Heart right ventricle (tissue), 16 donors: ENCODE measurements around the gene ZNF232. TPM values are rescaled to one million over a fixed set of nuclear protein-coding genes. Genes with fewer than 3 reads are reported as not detected.
"Not testable (repeated sequence)": the region's sequence is repeated elsewhere in the genome, so short reads cannot be mapped to it uniquely, and the experiment has no call there.

ENCODE experiments used
- ATAC-seq, 8 donors: fragments of 200-7000 bp; cut with Tn5 transposase; one replicate each; pipeline ENCODE4 v1.9.1; 2020; ENCODE audit warnings: mild to moderate bottlenecking in 8 of 8, moderate library complexity in 8 of 8, moderate number of reproducible peaks in 1 of 8
- DNase-seq, 2 donors: peaks; one replicate each; pipeline ENCODE4 v3.0.0-alpha.2; 2020
- H3K27ac ChIP-seq, 10 donors: fragments of 200-600 bp; sonication (generic) in 2 of 10; one replicate each; pipeline versions ENCODE4 v1.5.0 to v1.8.0; 2020 to 2022; ENCODE audit warnings: mild to moderate bottlenecking in 3 of 10
- H3K27me3 ChIP-seq, 7 donors: fragments of 200-600 bp; one replicate each; pipeline ENCODE4 v1.8.0; 2021 to 2022; ENCODE audit warnings: mild to moderate bottlenecking in 2 of 7
- H3K36me3 ChIP-seq, 9 donors: fragments of 200-600 bp; sonication (generic) in 1 of 9; one replicate each; pipeline versions ENCODE4 v1.5.0 to v1.8.0; 2020 to 2022; ENCODE audit warnings: mild to moderate bottlenecking in 2 of 9
- H3K4me1 ChIP-seq, 9 donors: fragments of 200-600 bp; sonication (generic) in 1 of 9; one replicate each; pipeline versions ENCODE4 v1.5.0 to v1.8.0; 2020 to 2022; ENCODE audit warnings: mild to moderate bottlenecking in 4 of 9
- H3K4me3 ChIP-seq, 10 donors: fragments of 200-600 bp; sonication (generic) in 2 of 10; one replicate each; pipeline versions ENCODE4 v1.5.0 to v1.8.0; 2020 to 2022; ENCODE audit warnings: mild to moderate bottlenecking in 7 of 10, moderate library complexity in 2 of 10
- H3K9me3 ChIP-seq, 11 donors: fragments of 200-600 bp in 10 of 11; sonication (generic) in 2 of 11; one replicate each; pipeline versions ENCODE4 v1.5.0 to v1.8.0; 2013 to 2022; ENCODE audit warnings: mild to moderate bottlenecking in 2 of 11, control low read depth in 1 of 11, moderate library complexity in 1 of 11
- WGBS, 2 donors: extraction: QIAGEN DNeasy Blood & Tissue Kit; methylation state at CpG; one replicate each; pipeline ENCODE4 v1.1.7; 2013; ENCODE audit warnings: inconsistent platforms in 1 of 2; 5-methylcytosine and 5-hydroxymethylcytosine counted together
- intact Hi-C, 10 donors: fragments of 100-400 bp; cut with DNase I; formaldehyde crosslinking; loops; one replicate each; pipeline versions ENCODE4 v1.11.1 to v1.14.2; 2022
- polyA plus RNA-seq, 2 donors: library from polyadenylated mRNA; stranded (reverse); fragments of 200-250 nt; gene quantifications; one replicate each; pipeline ENCODE4 v1.2.3, GENCODE V29; 2013
- total RNA-seq, 10 donors: library from RNA; stranded (reverse); fragmentation: NEBNext Ultra II Directional in 3 of 10; extraction: Animal tissue kit (Norgen Biotek cat#: 25700) in 3 of 10; gene quantifications; one replicate each; pipeline versions ENCODE4 v1.2.1 to v1.2.4, GENCODE V29; 2021 to 2023
- TF ChIP-seq, protein P1 (sequence below), 9 donors: fragments of 200-600 bp; sonication (generic) in 2 of 9; IDR thresholded peaks; one replicate each; pipeline versions ENCODE4 v1.5.0 to v1.8.0; 2021 to 2022; ENCODE audit warnings: antibody characterized with exemption in 9 of 9, mild to moderate bottlenecking in 5 of 9, moderate library complexity in 1 of 9
- donor health status: Arrhythmogenic right ventricular cardiomyopathy.
- donor health status: ischemic (EF 13 %, LVEDD 7.1; RV severe dilation, severe dysfunction).
- donor health status: healthy with polysubstance abuse.
- donor health status: DM: no; HTN: yes; CAD: no.
- donor health status: DM: no; HTN: no; CAD: no.
- donor health status: ischemic (EF 25% LVEDD 6.9; RV normal size, moderate dysfunction).
- donor health status: ischemic (EF 25% LVEDD 5.7; RV mildly dilated, moderate dysfunction).
- donor health status: healthy.
- donor health status: DM: yes; HTN: yes; CAD: no.
- donor health status: Ischemic cardiomyopathy.
- donor health status: ischemic (EF 35%, LVEDD 5.7; RV mildly dilated, moderate dysfunction).
- donor health status: nonischemic (EF 11% LVEDD 7.7; RV severe dilation, severe dysfunction).
- donor health status: DM: yes; HTN: yes; CAD: no.
- donor health status: PGD.
- donor health status: ischemic (EF 29% LVEDD 5.4; RV normal size, mild dysfunction).
- donor health status: nonischemic (EF 23%, LVEDD 6.1; RV moderate dilation, normal function).

The ZNF232 gene
- total and polyA plus RNA-seq, 12 donors = 2.1 to 5.8 (median 4.2) TPM

DNA sequence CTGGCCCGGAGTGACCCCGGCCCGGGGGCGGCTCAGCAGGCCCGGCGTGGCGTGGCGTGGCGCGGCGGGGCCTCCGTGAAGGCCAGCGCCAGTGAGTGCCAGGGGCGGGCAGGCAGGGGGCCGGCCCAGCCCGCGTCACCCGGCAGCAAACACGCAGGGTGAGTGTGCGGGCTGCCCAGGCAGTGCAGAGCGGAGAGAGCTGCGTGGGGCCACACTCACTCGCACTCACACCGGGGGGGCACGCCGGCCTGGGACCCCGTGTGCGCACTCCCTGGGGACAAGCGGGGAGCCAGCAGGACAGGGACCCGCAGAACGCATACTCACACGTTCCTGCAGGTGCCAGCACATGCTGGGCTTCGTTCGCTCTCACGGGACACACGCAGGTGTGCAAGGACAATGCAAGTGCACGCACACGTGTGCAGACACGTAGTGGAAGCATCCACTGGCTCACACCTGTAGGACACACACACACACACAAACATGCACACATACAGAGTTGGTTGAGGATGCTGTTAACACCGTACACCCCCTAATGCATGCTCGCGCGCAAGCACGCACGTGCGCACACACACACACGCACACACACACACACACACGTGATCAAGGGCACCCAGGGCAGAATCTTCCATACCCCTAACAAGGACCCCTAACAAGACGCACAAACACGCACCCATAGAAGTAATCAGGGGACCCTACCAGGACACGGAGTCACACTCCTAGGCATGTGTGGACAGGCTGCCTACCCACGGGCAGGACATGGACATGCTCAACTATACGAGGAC is 11.9 kb upstream of the ZNF232 start:
- intact Hi-C loops = no loop called here
- Histone ChIP-seq H3K27me3 (peaks cover 0 to 53% (median 16%) of the 10 kb centered on the region in 7 donors), H3K36me3 (peaks cover 0 to 12% (median 0%) of the 10 kb centered on the region in 9 donors), H3K4me1 (peaks cover 0 to 11% (median 9%) of the 10 kb centered on the region in 9 donors), H3K4me3 (peak overlapping the region in 9 of 10 donors; percentile 28 to 56 (median 52)), H3K27ac (no peak overlapping the region), H3K9me3 (peaks cover 0 to 3% (median 0%) of the 10 kb centered on the region in 11 donors)
- peak in 1 of 2 donors; percentile 3 for DNase-seq
- TF ChIP-seq, protein P1, sequence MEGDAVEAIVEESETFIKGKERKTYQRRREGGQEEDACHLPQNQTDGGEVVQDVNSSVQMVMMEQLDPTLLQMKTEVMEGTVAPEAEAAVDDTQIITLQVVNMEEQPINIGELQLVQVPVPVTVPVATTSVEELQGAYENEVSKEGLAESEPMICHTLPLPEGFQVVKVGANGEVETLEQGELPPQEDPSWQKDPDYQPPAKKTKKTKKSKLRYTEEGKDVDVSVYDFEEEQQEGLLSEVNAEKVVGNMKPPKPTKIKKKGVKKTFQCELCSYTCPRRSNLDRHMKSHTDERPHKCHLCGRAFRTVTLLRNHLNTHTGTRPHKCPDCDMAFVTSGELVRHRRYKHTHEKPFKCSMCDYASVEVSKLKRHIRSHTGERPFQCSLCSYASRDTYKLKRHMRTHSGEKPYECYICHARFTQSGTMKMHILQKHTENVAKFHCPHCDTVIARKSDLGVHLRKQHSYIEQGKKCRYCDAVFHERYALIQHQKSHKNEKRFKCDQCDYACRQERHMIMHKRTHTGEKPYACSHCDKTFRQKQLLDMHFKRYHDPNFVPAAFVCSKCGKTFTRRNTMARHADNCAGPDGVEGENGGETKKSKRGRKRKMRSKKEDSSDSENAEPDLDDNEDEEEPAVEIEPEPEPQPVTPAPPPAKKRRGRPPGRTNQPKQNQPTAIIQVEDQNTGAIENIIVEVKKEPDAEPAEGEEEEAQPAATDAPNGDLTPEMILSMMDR (IDR thresholded peaks at IDR 0.05) = no peak
- 49% methylated on average over 52 to 53 of the region's 53 CpGs for WGBS, 2 donors
- ATAC-seq = peak in 6 of 8 donors; percentile 11 to 68 (median 31)

DNA sequence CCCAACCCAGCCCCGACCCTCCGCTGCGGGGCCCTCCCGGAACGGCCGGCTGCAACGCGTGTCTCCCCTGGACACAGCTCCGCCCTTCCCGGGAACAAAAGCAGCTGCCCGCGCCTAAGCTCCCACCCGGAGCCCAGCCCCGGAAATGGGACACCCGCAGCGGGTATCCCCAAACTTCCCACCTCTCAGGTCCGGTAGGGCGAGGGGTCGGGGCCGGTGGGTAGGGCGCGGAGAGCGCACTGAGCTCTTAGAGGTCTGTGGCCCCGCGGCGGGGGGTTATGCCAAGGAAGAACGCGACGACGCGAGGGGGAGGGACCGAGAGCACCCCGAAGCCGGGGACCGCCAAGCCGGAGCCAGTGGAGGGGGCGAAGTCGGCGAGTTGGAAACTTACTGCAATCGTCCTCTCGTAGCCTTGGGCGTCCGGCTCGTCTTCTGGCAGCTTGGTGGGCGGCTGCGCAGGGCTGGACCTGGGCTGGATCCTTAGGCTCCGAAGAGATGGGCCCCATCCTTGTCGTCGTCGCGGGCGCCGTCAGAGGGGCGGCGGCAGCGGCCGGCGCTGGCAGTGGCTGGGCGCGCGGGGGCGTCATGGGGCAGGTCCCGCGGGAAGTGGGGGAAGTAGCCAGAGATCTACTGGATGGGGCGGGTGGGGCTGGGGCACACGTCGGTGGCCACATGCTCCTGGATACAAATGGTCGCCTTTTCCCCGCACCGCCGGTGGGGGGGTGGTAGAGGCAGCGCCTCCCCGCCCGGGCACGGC is 11.1 kb upstream of the ZNF232 start:
- H3K4me1 ChIP-seq = peaks cover 0 to 11% (median 9%) of the 10 kb centered on the region in 9 donors
- DNase-seq (no peak), ATAC-seq (peak; percentile 46 to 79 (median 62))
- peak overlapping the region in 2 of 10 donors; percentile 39 to 44 for H3K27ac ChIP-seq
- 1 to 3% methylated on average over 72 to 75 of the region's 75 CpGs for WGBS, 2 donors
- H3K27me3 ChIP-seq = peaks cover 0 to 54% (median 21%) of the 10 kb centered on the region in 7 donors
- TF ChIP-seq, protein P1 (IDR thresholded peaks at IDR 0.05) = no peak
- H3K36me3 ChIP-seq = peaks cover 0 to 17% (median 0%) of the 10 kb centered on the region in 9 donors
- peak overlapping the region in 9 of 10 donors; percentile 28 to 56 (median 52) for H3K4me3 ChIP-seq
- intact Hi-C loops = no loop called here
- peaks cover 0 to 8% (median 0%) of the 10 kb centered on the region in 11 donors for H3K9me3 ChIP-seq

DNA sequence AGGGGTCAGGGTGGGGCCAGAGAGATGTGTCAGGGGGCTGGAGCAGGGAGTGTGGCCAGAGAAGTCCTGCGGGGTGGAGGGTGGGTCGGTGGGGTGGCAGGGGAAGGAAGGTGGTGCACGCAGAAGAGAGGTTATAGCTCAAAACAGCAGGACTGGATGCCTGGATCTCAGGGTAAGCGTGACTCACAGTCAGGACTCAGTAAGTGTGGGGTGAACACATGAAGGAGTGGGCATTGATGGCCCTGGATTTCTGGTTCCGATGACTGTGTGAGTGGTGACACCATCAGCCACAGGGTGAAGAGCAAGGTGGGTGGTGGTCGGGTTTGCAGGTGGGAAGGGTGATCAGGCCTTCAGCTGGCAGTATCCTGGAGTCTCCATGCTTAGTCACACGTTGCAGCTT is 10.4 kb upstream of the ZNF232 start:
- H3K9me3 ChIP-seq, DNase-seq, intact Hi-C loops, ATAC-seq: not testable (repeated sequence)
- Histone ChIP-seq H3K27ac (peak overlapping the region in 1 of 10 donors; percentile 44), H3K4me3 (peak overlapping the region in 7 of 10 donors; percentile 45 to 56 (median 52)), H3K27me3 (peaks cover 0 to 54% (median 26%) of the 10 kb centered on the region in 7 donors), H3K36me3 (peaks cover 0 to 17% (median 0%) of the 10 kb centered on the region in 9 donors), H3K4me1 (peaks cover 0 to 12% (median 9%) of the 10 kb centered on the region in 9 donors)
- 74 to 76% methylated on average over 7 of the region's 7 CpGs for WGBS, 2 donors

DNA sequence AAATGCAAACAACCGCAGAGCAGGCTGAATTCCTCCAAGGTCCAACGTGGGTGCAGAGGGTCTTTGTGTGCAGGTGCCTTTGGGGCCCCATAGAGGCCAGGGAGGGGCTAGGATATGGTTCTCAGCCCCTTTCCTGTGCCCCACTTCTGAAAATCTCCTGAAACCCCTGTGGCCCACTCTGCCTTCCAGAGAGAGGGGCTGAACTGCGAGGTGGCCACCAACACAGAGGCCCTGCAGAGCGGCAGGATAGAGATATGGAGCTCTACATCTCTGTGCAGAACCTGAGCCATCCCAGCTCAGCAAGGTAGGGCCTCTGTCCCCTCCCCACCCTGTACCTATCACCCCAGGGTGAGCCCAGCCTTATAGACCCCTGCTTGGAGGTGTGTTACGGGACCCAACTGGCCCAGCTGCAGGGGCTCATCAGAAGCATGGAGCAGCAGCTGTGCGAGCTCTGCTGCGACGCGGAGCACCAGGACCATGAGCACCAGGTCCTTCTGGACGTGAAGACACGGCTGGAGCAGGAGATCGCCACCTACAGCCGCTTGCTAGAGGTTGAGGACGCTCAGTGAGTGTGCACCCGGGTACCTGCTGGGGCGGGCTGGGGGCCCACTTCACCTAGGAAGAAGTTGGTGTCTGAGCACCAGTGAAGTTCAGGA is 9.6 kb upstream of the ZNF232 start:
- DNase-seq = no peak
- Histone ChIP-seq H3K27ac (no peak overlapping the region), H3K36me3 (peaks cover 0 to 17% (median 0%) of the 10 kb centered on the region in 9 donors), H3K27me3 (peaks cover 0 to 60% (median 33%) of the 10 kb centered on the region in 7 donors), H3K4me3 (no peak overlapping the region), H3K9me3 (peaks cover 0 to 8% (median 0%) of the 10 kb centered on the region in 11 donors), H3K4me1 (peaks cover 0 to 18% (median 9%) of the 10 kb centered on the region in 9 donors)
- intact Hi-C loops = no loop called here
- ATAC-seq = no peak
- TF ChIP-seq, protein P1 (IDR thresholded peaks at IDR 0.05) = no peak
- 92% methylated on average over 16 of the region's 16 CpGs for WGBS, 2 donors

GRCh38 chr17:5120436-5121185 is 8.9 kb upstream of the ZNF232 start:
- Histone ChIP-seq H3K36me3 (peaks cover 0 to 17% (median 0%) of the 10 kb centered on the region in 9 donors), H3K27me3 (peaks cover 0 to 67% (median 40%) of the 10 kb centered on the region in 7 donors), H3K4me1 (peaks cover 0 to 18% (median 9%) of the 10 kb centered on the region in 9 donors)
- H3K27ac ChIP-seq, DNase-seq, ATAC-seq, intact Hi-C loops, H3K9me3 ChIP-seq, H3K4me3 ChIP-seq: not testable (repeated sequence)
- WGBS, 2 donors = 89 to 92% methylated on average over 6 of the region's 6 CpGs
